Measurements from ENCODE around the gene TRIM37. TPM values are rescaled to one million over a fixed set of nuclear protein-coding genes. Genes with fewer than 3 reads are reported as not detected.

TRIM37 gene
- total and polyA plus RNA-seq, 4 donors = 5.4 to 12.9 (median 8.1) TPM

DNA sequence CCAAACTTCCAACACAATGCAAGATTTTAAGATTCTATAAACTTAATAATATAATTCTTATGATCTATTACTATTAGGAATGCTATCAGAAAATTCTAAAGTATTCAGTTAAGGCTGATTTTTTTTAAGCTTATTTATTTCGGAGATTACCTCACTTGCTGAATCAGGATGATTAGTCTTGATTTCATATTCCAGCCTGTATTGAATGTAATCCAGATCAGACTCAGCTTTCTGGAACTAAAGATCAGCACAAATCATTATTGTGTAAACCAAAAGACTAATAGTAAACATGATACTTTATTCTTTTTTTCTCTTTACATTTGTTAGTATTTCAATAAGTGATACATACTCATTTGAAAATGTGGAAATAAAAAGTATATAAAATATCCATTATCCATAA lies 24.5 kb upstream of the TRIM37 start:
- H3K9ac ChIP-seq (ENCODE audit: low read depth in 1 of 2, low read length in 2 of 2) = no peak overlapping the region
- peaks cover 0 to 2% (median 0%) of the 10 kb centered on the region in 4 donors for H3K36me3 ChIP-seq (ENCODE audit: control insufficient read depth in 4 of 4, insufficient read depth in 3 of 4, low read depth in 1 of 4, low read length in 3 of 4)
- no peaks in the 10 kb centered on the region for H3K4me1 ChIP-seq (ENCODE audit: control insufficient read depth in 4 of 4, insufficient read depth in 4 of 4, low read length in 3 of 4)
- H3K4me3 ChIP-seq (ENCODE audit: low read depth in 1 of 3, low read length in 3 of 3) = no peak overlapping the region
- H3K27me3 ChIP-seq (ENCODE audit: control insufficient read depth in 4 of 4, insufficient read depth in 4 of 4, low read length in 3 of 4) = no peaks in the 10 kb centered on the region
- no peak for DNase-seq (ENCODE audit: low spot score)
- no peak for TF ChIP-seq EGR1 (IDR thresholded peaks at IDR 0.05; ENCODE audit: low read depth in 2 of 2)
- TF ChIP-seq, protein P1, sequence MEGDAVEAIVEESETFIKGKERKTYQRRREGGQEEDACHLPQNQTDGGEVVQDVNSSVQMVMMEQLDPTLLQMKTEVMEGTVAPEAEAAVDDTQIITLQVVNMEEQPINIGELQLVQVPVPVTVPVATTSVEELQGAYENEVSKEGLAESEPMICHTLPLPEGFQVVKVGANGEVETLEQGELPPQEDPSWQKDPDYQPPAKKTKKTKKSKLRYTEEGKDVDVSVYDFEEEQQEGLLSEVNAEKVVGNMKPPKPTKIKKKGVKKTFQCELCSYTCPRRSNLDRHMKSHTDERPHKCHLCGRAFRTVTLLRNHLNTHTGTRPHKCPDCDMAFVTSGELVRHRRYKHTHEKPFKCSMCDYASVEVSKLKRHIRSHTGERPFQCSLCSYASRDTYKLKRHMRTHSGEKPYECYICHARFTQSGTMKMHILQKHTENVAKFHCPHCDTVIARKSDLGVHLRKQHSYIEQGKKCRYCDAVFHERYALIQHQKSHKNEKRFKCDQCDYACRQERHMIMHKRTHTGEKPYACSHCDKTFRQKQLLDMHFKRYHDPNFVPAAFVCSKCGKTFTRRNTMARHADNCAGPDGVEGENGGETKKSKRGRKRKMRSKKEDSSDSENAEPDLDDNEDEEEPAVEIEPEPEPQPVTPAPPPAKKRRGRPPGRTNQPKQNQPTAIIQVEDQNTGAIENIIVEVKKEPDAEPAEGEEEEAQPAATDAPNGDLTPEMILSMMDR (IDR thresholded peaks at IDR 0.05; ENCODE audit: low read depth, low read length, missing input control) = no peak
- no peak for TF ChIP-seq HNF4G (IDR thresholded peaks at IDR 0.05)
- TF ChIP-seq SP1 (IDR thresholded peaks at IDR 0.05) = no peak
- TF ChIP-seq GABPA (IDR thresholded peaks at IDR 0.05 in 1 of 2, conservative IDR thresholded peaks at IDR 0.05 in 1 of 2) = no peak
- TF ChIP-seq RXRA (IDR thresholded peaks at IDR 0.05) = no peak
- TF ChIP-seq YY1 (IDR thresholded peaks at IDR 0.05) = no peak
- no peak for TF ChIP-seq JUND (IDR thresholded peaks at IDR 0.05)
- no peak for TF ChIP-seq RAD21 (IDR thresholded peaks at IDR 0.05)
- TF ChIP-seq, protein P2, sequence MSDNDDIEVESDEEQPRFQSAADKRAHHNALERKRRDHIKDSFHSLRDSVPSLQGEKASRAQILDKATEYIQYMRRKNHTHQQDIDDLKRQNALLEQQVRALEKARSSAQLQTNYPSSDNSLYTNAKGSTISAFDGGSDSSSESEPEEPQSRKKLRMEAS (IDR thresholded peaks at IDR 0.05) = no peak
- TF ChIP-seq NR2F2 (IDR thresholded peaks at IDR 0.05) = no peak
- TF ChIP-seq, protein P3, sequence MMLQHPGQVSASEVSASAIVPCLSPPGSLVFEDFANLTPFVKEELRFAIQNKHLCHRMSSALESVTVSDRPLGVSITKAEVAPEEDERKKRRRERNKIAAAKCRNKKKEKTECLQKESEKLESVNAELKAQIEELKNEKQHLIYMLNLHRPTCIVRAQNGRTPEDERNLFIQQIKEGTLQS (IDR thresholded peaks at IDR 0.05) = no peak
- TF ChIP-seq HNF4A (conservative IDR thresholded peaks at IDR 0.05) = no peak
- TF ChIP-seq, protein P4, sequence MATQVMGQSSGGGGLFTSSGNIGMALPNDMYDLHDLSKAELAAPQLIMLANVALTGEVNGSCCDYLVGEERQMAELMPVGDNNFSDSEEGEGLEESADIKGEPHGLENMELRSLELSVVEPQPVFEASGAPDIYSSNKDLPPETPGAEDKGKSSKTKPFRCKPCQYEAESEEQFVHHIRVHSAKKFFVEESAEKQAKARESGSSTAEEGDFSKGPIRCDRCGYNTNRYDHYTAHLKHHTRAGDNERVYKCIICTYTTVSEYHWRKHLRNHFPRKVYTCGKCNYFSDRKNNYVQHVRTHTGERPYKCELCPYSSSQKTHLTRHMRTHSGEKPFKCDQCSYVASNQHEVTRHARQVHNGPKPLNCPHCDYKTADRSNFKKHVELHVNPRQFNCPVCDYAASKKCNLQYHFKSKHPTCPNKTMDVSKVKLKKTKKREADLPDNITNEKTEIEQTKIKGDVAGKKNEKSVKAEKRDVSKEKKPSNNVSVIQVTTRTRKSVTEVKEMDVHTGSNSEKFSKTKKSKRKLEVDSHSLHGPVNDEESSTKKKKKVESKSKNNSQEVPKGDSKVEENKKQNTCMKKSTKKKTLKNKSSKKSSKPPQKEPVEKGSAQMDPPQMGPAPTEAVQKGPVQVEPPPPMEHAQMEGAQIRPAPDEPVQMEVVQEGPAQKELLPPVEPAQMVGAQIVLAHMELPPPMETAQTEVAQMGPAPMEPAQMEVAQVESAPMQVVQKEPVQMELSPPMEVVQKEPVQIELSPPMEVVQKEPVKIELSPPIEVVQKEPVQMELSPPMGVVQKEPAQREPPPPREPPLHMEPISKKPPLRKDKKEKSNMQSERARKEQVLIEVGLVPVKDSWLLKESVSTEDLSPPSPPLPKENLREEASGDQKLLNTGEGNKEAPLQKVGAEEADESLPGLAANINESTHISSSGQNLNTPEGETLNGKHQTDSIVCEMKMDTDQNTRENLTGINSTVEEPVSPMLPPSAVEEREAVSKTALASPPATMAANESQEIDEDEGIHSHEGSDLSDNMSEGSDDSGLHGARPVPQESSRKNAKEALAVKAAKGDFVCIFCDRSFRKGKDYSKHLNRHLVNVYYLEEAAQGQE (IDR thresholded peaks at IDR 0.05) = no peak
- WGBS = 84% methylated on average over 1 of the region's 1 CpG
- no peak overlapping the region for H3K27ac ChIP-seq (ENCODE audit: low read depth in 1 of 2, low read length in 2 of 2)
- no peaks in the 10 kb centered on the region for H3K9me3 ChIP-seq (ENCODE audit: control insufficient read depth in 4 of 4, low read length in 3 of 4)

DNA sequence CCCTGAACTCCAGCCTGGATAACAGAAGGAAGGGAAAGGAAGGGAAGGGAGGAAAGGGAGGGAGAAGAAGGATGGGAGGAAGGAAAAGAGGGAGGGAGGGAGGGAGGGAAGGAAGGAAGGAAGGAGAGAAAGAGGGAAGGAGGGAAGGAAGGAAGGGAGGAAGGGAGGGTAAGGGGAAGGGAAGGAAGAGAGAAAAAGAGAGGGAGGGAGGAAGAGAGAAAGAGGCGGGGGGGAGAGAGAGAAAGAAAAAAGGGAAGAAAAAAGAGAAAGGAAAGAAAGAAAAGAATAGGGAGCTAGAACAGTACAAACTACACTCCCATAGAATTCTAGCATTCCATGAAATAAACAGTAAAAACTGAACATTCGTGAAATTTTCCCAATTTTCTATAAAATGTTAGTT lies 23.1 kb upstream of the TRIM37 start:
- Histone ChIP-seq H3K9ac (ENCODE audit: low read depth in 1 of 2, low read length in 2 of 2) (no peak overlapping the region), H3K4me3 (ENCODE audit: low read depth in 1 of 3, low read length in 3 of 3) (no peak overlapping the region), H3K9me3 (ENCODE audit: control insufficient read depth in 4 of 4, low read length in 3 of 4) (no peaks in the 10 kb centered on the region), H3K36me3 (ENCODE audit: control insufficient read depth in 4 of 4, insufficient read depth in 3 of 4, low read depth in 1 of 4, low read length in 3 of 4) (peaks cover 0 to 2% (median 0%) of the 10 kb centered on the region in 4 donors), H3K27me3 (ENCODE audit: control insufficient read depth in 4 of 4, insufficient read depth in 4 of 4, low read length in 3 of 4) (no peaks in the 10 kb centered on the region), H3K4me1 (ENCODE audit: control insufficient read depth in 4 of 4, insufficient read depth in 4 of 4, low read length in 3 of 4) (no peaks in the 10 kb centered on the region), H3K27ac (ENCODE audit: low read depth in 1 of 2, low read length in 2 of 2) (no peak overlapping the region)
- DNase-seq (ENCODE audit: low spot score) = no peak
- WGBS = 98% methylated on average over 2 of the region's 2 CpGs
- TF ChIP-seq FOXA1 (IDR thresholded peaks at IDR 0.05) (no peak), FOXA2 (IDR thresholded peaks at IDR 0.05) (no peak), TAF1 (conservative IDR thresholded peaks at IDR 0.05) (no peak), JUND (IDR thresholded peaks at IDR 0.05) (no peak), RAD21 (IDR thresholded peaks at IDR 0.05) (no peak), EGR1 (IDR thresholded peaks at IDR 0.05; ENCODE audit: low read depth in 2 of 2) (no peak), SP1 (IDR thresholded peaks at IDR 0.05) (no peak)
- TF ChIP-seq, protein P2 (IDR thresholded peaks at IDR 0.05) = no peak
- TF ChIP-seq, protein P1 (IDR thresholded peaks at IDR 0.05; ENCODE audit: low read depth, low read length, missing input control) = no peak
- TF ChIP-seq, protein P5, sequence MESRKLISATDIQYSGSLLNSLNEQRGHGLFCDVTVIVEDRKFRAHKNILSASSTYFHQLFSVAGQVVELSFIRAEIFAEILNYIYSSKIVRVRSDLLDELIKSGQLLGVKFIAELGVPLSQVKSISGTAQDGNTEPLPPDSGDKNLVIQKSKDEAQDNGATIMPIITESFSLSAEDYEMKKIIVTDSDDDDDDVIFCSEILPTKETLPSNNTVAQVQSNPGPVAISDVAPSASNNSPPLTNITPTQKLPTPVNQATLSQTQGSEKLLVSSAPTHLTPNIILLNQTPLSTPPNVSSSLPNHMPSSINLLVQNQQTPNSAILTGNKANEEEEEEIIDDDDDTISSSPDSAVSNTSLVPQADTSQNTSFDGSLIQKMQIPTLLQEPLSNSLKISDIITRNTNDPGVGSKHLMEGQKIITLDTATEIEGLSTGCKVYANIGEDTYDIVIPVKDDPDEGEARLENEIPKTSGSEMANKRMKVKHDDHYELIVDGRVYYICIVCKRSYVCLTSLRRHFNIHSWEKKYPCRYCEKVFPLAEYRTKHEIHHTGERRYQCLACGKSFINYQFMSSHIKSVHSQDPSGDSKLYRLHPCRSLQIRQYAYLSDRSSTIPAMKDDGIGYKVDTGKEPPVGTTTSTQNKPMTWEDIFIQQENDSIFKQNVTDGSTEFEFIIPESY (IDR thresholded peaks at IDR 0.05) = no peak
- TF ChIP-seq, protein P4 (IDR thresholded peaks at IDR 0.05) = no peak

Data from liver (tissue), 9 donors.